Activated T-cell treated with anti-CD3 and anti-CD28 coated beads, Interleukin-2, amount 50 U/mL, for 4 hours (primary cell): ENCODE measurements around the gene RFX2. TPM values are rescaled to one million over a fixed set of nuclear protein-coding genes. Genes with fewer than 3 reads are reported as not detected.
"Not testable (repeated sequence)": the region's sequence is repeated elsewhere in the genome, so short reads cannot be mapped to it uniquely, and the experiment has no call there.

Experiments
- ATAC-seq, 2 donors: fragments of 200-7000 bp; cut with Tn5 transposase; one replicate each; pipeline ENCODE4 v1.10.0; 2021
- DNase-seq: peaks from one replicate; pipeline ENCODE4 v3.0.0-alpha.2; 2020
- H3K27me3 Mint-ChIP-seq: one replicate; pipeline ENCODE4 v1.8.0; 2021; ENCODE audit warnings: low read depth, mixed read lengths
- H3K36me3 Mint-ChIP-seq: one replicate; pipeline ENCODE4 v1.8.0; 2022; ENCODE audit warnings: mixed read lengths; ENCODE audit not compliant: insufficient read depth
- H3K4me1 Mint-ChIP-seq: one replicate; pipeline ENCODE4 v1.8.0; 2021; ENCODE audit warnings: low read depth, mixed read lengths
- H3K4me3 Mint-ChIP-seq: one replicate; pipeline ENCODE4 v1.8.0; 2021; ENCODE audit warnings: mild to moderate bottlenecking, moderate library complexity, mixed read lengths
- H3K9me3 Mint-ChIP-seq: one replicate; pipeline ENCODE4 v1.8.0; 2021; ENCODE audit warnings: mixed read lengths
- total RNA-seq, 3 donors: library from RNA; stranded (reverse); gene quantifications; one replicate each; pipeline ENCODE4 v1.2.1, GENCODE V29; 2021

Gene RFX2
- total RNA-seq, 3 donors from 2014 or later: 4.0 to 5.1 (median 4.0) TPM

DNA sequence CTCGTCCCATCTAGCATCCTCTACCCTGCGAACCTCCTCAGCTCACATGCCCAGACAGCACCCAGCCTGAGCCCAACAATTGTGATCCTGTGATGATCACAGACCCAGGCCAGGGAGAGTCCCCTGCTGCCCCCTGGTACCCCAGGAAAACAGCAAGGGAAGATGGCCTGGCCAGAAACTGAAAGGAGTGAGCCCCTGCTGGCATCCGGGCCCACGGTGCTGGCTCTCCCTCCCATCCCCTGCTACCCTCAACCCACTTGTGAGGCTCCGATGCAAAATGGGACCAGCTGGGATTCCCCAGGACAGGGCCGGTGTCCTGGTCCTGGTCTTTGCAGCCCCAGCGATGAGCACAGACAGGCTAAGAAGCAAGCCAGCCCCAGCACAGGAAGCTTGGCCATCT is 146.4 kb downstream of the RFX2 start:
- Mint-ChIP-seq H3K4me3 (no peak overlapping the region), H3K9me3 (no peaks in the 10 kb centered on the region), H3K27me3 (no peaks in the 10 kb centered on the region), H3K4me1 (peaks cover 96% of the 10 kb centered on the region), H3K36me3 (peaks cover 7% of the 10 kb centered on the region)
- DNase-seq: no peak
- ATAC-seq: no peak

DNA sequence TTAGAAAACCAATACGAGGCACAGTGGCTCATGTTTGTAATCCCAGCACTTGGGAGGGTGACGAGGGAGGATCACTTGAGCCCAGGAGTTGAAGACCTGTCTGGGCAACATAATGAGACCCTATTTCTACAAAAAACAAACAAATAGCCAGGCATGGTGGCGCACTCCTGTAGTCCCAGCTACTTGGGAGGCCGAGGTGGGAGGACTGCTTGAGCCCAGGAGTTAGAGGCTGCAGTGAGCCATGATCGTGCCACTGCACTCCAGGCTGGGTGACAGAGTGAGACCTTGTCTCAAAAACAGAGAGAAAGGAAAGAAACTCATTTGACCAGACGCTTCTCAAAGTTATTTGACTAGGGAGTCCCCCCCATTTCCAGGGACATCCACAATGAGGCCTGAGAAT is 147.0 kb downstream of the RFX2 start:
- H3K27me3 Mint-ChIP-seq, H3K36me3 Mint-ChIP-seq, ATAC-seq, H3K9me3 Mint-ChIP-seq, H3K4me3 Mint-ChIP-seq, DNase-seq: not testable (repeated sequence)
- peaks cover 95% of the 10 kb centered on the region for H3K4me1 Mint-ChIP-seq

DNA sequence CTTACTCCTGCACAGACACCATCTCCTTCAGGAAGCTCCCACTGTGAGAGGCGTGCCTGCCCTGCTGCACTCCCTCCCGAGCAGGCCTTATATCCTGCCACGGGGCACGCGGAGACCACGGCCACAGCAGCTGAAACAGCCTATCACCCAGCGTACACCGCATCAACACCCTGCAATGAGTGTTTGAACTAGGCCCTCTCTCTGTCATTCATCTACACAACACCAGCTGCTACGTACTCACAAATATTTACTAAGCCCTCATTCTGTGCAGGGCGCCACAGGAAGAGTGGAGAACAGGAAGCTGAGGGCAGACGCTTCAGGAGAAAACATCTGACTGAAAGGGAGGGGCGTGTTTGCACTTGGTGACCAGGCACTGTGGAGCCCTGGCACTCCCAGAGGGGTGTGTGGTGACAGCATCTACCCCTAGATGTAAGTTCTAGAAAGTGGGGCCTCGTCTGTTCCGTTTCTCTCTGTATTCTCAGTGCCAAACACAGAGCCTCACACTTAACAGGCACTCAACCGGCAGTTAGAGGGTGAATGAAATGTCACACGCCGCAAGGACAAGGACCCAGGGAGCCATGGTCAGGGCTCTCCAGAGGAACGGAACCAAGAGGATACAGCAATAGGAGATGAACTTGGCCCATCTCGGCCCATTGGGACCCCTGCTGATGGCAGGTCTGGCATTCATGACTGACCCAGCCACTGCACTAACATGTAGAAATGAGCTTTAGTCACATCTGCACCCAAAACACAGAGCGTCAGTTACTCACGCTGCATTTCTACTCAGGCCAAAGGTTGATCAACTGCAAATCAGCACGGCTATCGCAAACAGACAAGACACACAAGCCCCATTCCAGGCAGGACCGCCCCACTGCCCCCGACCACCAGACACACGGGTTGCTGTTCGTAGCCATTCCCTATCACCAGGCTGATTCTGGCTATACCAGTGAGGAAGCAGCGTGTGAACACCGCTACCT is 148.0 kb downstream of the RFX2 start:
- Mint-ChIP-seq H3K4me3 (peak overlapping the region; percentile 67), H3K9me3 (no peaks in the 10 kb centered on the region), H3K4me1 (peaks cover 93% of the 10 kb centered on the region), H3K27me3 (no peaks in the 10 kb centered on the region), H3K36me3 (peaks cover 10% of the 10 kb centered on the region)
- peak; percentile 51 for DNase-seq
- ATAC-seq: peak; percentile 85 to 86

DNA sequence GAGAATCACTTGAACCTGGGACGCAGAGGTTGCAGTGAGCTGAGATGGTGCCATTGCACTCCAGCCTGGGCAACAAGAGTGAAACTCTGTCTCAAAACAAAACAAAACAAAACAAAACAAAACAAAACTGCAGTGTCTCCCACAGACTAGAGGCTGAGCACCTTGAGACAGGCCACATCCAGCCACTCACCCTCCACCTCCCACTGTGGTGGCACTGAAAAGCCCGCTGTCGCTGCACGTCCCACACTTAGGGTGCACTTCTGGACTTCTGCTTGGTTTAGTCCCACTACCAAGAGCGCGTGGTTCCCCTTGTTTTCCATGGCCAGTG is 148.7 kb downstream of the RFX2 start:
- ATAC-seq: peak; percentile 12 to 28
- not testable (repeated sequence) for H3K27me3 Mint-ChIP-seq, DNase-seq, H3K36me3 Mint-ChIP-seq, H3K9me3 Mint-ChIP-seq
- Mint-ChIP-seq H3K4me1 (peaks cover 93% of the 10 kb centered on the region), H3K4me3 (peak overlapping the region; percentile 67)

DNA sequence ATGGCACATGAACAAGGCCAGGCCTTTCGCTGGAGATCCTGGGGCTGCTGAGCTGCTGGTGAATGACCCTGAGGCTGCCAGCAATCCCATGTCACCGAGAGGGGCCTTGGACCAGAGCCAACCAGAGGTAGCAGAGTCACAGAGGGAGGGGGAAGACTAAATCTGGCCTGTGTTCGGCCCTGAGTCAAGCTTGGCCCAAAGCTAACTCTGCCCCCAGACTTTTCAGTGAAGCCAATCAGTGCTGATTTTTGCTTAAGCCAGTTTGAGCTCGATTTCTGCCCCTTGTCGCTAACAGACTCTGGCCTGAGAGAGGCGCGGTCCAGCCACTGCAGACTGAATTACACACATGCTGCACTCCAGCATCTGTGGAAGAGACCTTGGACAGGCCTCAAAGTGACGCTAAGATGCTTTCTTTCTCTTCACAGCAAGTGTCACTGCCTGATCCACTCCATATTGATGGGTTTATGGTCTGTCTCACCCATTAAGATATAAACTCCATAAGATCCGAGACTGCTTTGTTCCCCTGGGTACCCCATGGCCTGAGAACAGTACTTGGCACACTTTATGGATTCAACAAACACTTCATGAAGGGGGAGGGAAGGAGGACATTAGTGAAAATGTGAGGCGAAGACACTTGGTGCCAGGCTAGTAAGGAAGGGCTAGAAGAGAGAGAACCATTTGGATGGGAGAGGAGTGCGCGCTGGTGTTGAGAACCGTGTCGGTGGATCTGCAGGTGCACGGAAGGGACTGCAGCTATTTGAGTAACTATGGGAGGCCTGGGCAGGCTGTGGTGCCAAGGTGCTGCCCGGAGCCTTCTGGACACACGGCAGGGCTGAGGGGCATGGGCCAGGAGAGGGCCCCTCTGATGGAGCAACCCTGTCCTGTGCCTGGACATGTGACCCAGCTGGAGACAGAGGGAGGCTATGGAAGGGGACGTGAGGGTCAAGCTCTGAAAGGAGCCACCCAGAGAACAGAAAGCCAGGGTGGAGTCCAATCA is 150.0 kb downstream of the RFX2 start:
- Mint-ChIP-seq H3K4me1 (peaks cover 91% of the 10 kb centered on the region), H3K9me3 (no peaks in the 10 kb centered on the region), H3K4me3 (peak overlapping the region; percentile 44), H3K36me3 (peaks cover 6% of the 10 kb centered on the region), H3K27me3 (no peaks in the 10 kb centered on the region)
- ATAC-seq: no peak
- no peak for DNase-seq

DNA sequence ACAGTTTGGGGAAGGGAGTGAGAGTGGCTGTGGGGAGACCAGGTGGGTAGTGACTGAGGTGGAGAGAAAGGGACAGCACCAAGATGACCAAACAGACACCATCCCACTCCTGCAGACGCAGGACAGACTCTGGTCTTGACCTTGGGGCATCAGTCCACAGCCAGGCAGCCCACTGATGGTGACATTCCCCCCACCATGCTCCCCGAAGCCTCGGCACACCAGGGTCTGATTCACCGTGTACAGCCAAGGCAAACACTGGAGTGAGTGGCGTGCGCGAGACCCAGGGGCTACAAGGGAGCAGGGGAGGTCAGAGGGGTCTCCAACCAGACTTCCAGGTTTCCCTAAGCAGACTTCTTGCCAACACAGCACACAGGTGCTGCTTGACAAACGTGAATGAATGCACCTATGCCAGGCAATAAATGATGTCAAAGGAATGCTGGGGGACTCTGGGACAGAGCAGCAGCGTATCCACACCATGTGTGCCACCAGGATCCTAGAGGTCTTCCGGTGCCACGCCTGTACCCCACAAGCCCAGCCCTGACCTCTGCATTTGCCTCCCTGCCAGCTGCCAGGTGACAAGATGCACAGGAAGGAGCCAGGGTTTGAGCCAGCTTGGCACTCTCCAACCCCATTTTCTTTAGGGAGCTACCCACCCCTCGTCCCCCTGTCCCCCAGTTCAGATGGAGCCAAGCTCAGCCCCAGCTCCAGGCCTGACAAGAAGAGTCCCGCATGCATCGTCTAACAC is 150.9 kb downstream of the RFX2 start:
- H3K9me3 Mint-ChIP-seq: no peaks in the 10 kb centered on the region
- no peak for DNase-seq
- no peak for ATAC-seq
- H3K27me3 Mint-ChIP-seq: no peaks in the 10 kb centered on the region
- H3K36me3 Mint-ChIP-seq: peaks cover 6% of the 10 kb centered on the region
- H3K4me1 Mint-ChIP-seq: peaks cover 91% of the 10 kb centered on the region
- no peak overlapping the region for H3K4me3 Mint-ChIP-seq

DNA sequence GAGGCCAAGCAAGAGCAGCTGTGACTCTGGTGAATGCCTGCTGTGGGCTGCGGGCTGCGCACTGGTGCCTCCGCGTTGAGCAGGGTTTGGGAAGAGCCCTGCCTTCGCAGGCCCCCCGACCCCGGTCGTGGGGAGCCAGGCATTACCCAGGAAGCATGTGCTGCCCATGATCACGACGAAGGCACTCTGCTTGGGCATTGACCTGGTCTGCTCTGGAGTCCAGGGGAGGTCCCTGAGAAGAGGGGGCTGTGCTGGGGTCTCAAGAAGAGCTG is 151.5 kb downstream of the RFX2 start:
- H3K4me1 Mint-ChIP-seq: peaks cover 91% of the 10 kb centered on the region
- DNase-seq (no peak), ATAC-seq (no peak)
- H3K4me3 Mint-ChIP-seq: no peak overlapping the region
- H3K9me3 Mint-ChIP-seq: no peaks in the 10 kb centered on the region
- H3K36me3 Mint-ChIP-seq: peaks cover 6% of the 10 kb centered on the region
- no peaks in the 10 kb centered on the region for H3K27me3 Mint-ChIP-seq

DNA sequence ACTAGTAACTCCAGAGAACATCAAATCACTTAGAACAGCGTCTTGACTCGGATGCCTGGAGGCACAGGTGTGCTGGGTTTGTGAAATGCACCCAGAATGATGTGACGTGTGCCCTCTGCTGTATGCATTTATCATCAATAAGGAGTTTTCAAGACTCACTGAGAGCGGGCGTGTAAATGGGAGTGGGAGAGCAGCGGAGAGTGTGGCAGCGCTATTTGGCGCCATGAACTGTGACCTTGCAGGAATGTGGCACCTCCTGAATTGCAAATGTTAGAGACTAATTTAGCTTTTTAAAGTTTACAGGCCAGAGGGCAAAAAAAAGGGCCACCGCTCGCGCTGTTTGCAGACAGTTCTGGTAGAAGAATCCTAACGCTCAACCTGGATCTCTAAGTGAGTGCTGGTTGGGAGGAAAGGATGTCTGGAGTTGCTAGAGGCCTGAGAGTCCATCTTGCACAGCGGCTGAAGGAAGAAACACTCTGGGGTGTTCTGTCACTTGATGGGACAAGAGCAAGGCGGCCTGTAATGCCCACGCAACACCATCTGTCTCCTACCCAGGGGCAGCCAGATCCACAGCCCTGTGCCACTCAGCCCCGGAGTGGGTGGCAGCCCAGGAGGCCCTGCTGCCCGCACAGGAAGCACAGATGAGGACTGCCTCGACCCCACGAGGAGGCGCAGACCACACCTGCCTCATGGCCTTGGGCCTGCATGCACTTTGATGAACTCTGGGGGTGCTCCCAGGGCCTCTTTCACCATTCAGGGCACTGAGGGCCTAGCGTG is 152.0 kb downstream of the RFX2 start:
- ATAC-seq: no peak
- Mint-ChIP-seq H3K4me1 (peaks cover 91% of the 10 kb centered on the region), H3K4me3 (no peak overlapping the region)

DNA sequence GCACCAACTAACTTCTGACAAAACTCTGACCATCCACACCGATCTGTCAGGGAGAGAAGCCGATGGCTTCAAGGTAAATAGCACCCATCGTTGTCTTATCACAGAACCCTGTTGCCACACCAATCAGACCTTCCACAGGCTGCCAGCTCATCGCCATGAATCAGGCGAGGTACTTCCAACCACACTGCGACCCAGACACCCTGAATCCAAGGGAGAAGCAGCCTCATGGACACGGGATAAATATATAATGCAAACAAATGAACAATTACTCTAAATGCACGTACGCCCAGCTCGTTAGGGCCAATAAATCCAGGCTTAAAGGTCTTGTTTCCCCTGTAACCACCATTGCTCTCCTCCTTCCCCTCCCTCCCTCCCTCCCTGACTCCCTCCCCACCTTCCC is 153.1 kb downstream of the RFX2 start:
- no peak for DNase-seq
- Mint-ChIP-seq H3K9me3 (no peaks in the 10 kb centered on the region), H3K4me1 (peaks cover 91% of the 10 kb centered on the region), H3K4me3 (no peak overlapping the region), H3K27me3 (no peaks in the 10 kb centered on the region), H3K36me3 (peaks cover 6% of the 10 kb centered on the region)
- no peak for ATAC-seq

More for the DNA sequence above, 152.0 kb downstream of the RFX2 start:
- Mint-ChIP-seq H3K36me3 (peaks cover 6% of the 10 kb centered on the region), H3K9me3 (no peaks in the 10 kb centered on the region), H3K27me3 (no peaks in the 10 kb centered on the region)
- DNase-seq: no peak

DNA sequence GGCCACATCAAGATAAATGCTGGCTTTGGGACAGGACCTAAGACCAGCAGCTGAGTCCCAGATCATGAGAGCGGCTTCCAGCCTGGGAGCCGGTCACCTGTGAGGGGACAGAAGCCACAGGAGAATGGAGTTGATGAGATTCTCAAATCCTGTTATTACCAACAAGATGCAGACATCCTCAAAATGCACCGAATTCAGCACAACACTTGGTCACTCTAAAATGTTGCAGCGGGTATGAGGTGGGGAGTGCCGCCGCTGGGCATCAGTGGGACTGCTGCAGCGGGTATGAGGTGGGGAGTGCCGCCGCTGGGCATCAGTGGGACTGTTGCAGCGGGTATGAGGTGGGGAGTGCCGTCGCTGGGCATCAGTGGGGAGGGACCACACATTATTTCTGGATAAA is 153.6 kb downstream of the RFX2 start:
- Mint-ChIP-seq H3K27me3 (no peaks in the 10 kb centered on the region), H3K4me3 (no peak overlapping the region), H3K4me1 (peaks cover 91% of the 10 kb centered on the region), H3K9me3 (no peaks in the 10 kb centered on the region), H3K36me3 (peaks cover 6% of the 10 kb centered on the region)
- no peak for DNase-seq
- ATAC-seq: no peak

DNA sequence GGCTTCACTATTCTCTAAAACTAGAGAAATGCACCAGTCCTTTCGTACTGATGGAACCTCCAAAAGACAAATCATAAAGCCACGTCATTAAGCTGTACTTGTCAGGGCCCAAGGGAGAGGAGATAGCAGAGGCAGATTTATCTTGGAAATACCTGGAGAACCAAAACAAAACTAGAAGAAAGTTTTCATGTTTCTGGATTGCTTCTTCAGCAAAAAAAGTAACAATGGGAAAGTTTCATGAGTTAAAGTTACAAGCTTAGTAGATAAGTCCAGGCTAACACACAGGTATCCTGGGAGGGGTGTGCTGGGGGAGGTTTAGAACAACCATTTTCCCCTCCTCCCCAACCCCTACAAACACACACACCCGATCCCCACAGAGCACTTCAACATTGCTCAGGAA is 154.0 kb downstream of the RFX2 start:
- Mint-ChIP-seq H3K27me3 (no peaks in the 10 kb centered on the region), H3K4me3 (no peak overlapping the region), H3K4me1 (peaks cover 91% of the 10 kb centered on the region), H3K36me3 (peaks cover 6% of the 10 kb centered on the region), H3K9me3 (no peaks in the 10 kb centered on the region)
- ATAC-seq (no peak), DNase-seq (no peak)

DNA sequence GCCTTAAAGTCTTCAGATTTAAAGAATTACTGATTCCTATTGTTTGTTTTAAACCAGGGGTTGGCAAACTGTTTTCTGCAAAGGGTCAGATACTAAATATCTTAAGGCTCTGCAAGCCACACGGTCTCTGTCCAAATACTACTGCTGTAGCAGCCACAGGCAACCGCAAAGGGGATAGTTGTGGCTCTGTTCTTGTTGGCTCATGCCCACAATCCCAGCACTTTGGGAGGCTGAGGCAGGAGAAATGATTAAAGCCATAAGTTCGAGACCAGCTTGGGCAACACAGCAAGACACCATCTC is 154.7 kb downstream of the RFX2 start:
- DNase-seq: no peak
- Mint-ChIP-seq H3K4me3 (no peak overlapping the region), H3K36me3 (peaks cover 8% of the 10 kb centered on the region), H3K27me3 (no peaks in the 10 kb centered on the region), H3K9me3 (no peaks in the 10 kb centered on the region), H3K4me1 (peaks cover 91% of the 10 kb centered on the region)
- ATAC-seq: no peak

DNA sequence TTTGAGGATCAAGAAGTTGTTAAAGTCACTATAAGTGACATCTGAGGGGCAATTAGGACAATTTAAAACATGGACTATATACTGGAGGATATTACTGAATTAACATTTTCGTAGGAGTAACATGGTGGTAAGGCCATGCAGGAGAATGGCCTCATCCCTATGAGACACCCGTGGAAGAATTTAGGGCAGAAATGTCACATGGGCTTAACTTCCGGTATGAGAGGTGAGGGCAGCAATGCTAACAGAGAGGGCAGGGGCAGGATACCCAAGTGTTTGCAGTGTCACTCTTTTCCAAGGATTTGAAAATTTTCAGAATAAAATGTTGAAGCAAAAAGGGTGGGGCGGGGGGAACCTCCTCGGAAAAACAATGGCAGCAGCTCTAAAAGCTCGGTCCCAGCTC is 156.0 kb downstream of the RFX2 start:
- H3K4me1 Mint-ChIP-seq: peaks cover 92% of the 10 kb centered on the region
- H3K27me3 Mint-ChIP-seq: no peaks in the 10 kb centered on the region
- ATAC-seq: no peak
- H3K4me3 Mint-ChIP-seq: peak overlapping the region; percentile 46
- H3K9me3 Mint-ChIP-seq: no peaks in the 10 kb centered on the region
- H3K36me3 Mint-ChIP-seq: peaks cover 16% of the 10 kb centered on the region
- no peak for DNase-seq
